Transverse colon (tissue), 4 donors: ENCODE data around the gene CYFIP2.

Source experiments
- EP300 ChIP-seq: sonication (generic); formaldehyde crosslinking; IDR thresholded peaks from one replicate; pipeline ENCODE4 v1.6.1; 2017; ENCODE audit warnings: antibody characterized with exemption, low read depth
- POLR2A ChIP-seq: fragments of 450-650 bp; IDR thresholded peaks from one replicate; pipeline ENCODE4 v1.6.1; 2016; ENCODE audit warnings: antibody characterized with exemption, mild to moderate bottlenecking, moderate library complexity
- POLR2AphosphoS5 ChIP-seq, 3 donors: sonication (generic); formaldehyde crosslinking; IDR thresholded peaks; one replicate each; pipeline ENCODE4 v1.6.1; 2016; ENCODE audit warnings: antibody characterized with exemption in 3 of 3
- TF ChIP-seq, protein P1 (sequence below), 5 experiments: fragments of 200-600 bp in 3 of 5; fragments of 450-650 bp in 2 of 5; sonication (generic) in 3 of 5; IDR thresholded peaks; 1 replicate in 2 of 5; 2 replicates in 3 of 5; pipeline ENCODE4 v1.5.1; 2016 to 2017; ENCODE audit warnings: antibody characterized with exemption in 5 of 5, inconsistent platforms in 3 of 5, mild to moderate bottlenecking in 2 of 5, moderate library complexity in 1 of 5

DNA sequence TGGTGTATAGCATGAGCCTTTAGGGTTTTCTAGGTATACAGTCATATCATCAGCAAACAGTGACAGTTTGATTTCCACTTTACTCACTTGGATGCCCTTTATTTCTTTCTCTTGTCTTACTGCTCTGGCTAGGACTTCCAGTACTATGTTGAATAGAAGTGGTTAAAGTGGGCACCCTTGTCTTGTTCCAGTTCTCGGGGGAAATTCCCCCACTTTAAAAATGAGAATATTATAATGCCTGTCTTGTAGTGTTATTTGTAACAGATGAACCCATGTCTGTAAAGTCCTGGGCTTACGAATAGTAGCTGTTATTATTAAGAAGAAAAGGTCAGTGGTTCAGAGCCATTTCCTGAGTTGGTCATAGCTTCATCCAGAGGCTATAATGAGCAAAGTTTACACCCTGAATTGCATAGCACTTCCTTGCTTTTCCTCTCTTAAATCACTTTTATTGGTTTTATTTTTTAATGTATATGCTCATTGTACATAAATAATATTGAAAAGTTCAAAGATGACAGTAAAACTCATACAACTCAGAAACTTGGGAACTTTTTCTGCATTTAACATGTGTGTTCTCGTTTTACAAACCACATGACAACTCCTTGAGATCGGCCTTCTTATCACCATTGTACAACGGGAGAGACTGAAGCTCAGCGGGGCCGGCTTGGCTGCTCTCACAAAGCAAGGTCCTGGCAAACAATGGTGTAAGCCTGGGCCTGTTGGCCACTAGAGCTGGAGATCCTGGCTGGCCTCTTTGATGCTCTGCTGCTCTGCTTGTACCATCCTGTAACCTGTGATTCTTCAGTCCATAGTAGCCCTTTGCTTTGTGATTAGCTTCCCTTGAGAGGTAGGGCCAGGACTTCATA is 85.2 kb downstream of the CYFIP2 start:
- TF ChIP-seq, protein P1, sequence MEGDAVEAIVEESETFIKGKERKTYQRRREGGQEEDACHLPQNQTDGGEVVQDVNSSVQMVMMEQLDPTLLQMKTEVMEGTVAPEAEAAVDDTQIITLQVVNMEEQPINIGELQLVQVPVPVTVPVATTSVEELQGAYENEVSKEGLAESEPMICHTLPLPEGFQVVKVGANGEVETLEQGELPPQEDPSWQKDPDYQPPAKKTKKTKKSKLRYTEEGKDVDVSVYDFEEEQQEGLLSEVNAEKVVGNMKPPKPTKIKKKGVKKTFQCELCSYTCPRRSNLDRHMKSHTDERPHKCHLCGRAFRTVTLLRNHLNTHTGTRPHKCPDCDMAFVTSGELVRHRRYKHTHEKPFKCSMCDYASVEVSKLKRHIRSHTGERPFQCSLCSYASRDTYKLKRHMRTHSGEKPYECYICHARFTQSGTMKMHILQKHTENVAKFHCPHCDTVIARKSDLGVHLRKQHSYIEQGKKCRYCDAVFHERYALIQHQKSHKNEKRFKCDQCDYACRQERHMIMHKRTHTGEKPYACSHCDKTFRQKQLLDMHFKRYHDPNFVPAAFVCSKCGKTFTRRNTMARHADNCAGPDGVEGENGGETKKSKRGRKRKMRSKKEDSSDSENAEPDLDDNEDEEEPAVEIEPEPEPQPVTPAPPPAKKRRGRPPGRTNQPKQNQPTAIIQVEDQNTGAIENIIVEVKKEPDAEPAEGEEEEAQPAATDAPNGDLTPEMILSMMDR (IDR thresholded peaks at IDR 0.05): no peak
- no peak for TF ChIP-seq POLR2AphosphoS5 (IDR thresholded peaks at IDR 0.05)
- TF ChIP-seq EP300: no peak
- TF ChIP-seq POLR2A: no peak
